ENCODE data around the gene MYOCD. TPM values are rescaled to one million over a fixed set of nuclear protein-coding genes. Genes with fewer than 3 reads are reported as not detected.
A peak's percentile ranks its signal among the peaks of the same experiment; 100 is the strongest.

The MYOCD gene
- 0.73 to 12.9 TPM (median 11.9 TPM) in 3 replicates for total RNA-seq
- long read RNA-seq, partial matches to known transcripts: 0 of 2 reads
- long read RNA-seq, other reads (novel, unspliced or antisense): 2 of 2 reads

- H3K27me3 Mint-ChIP-seq (ENCODE audit: low read depth): no peaks in the 10 kb centered on the region
- TF ChIP-seq CTCF (IDR thresholded peaks at IDR 0.05): peak; percentile 23
- peaks cover 38% of the 10 kb centered on the region for H3K4me1 Mint-ChIP-seq (ENCODE audit: low read depth)
- H3K27ac Mint-ChIP-seq (ENCODE audit: unreplicated experiment): peak within 1 kb of the TSS; percentile 60
- no peaks in the 10 kb centered on the region for H3K36me3 Mint-ChIP-seq (ENCODE audit: low read depth)
- no peak for DNase-seq (ENCODE audit: low spot score)
- H3K4me3 Mint-ChIP-seq (ENCODE audit: unreplicated experiment): peak within 1 kb of the TSS; percentile 82
- H3K9me3 Mint-ChIP-seq (ENCODE audit: low read depth): no peaks in the 10 kb centered on the region
These were observed at the start of gene MYOCD for GRCh38 chr17:12665263-12666210. MYOCD (plus strand) TSS chr17:12665890; CDS start chr17:12666189, 299 bp downstream.

GRCh38 chr17:12616161-12616560 is 49.5 kb upstream of the MYOCD start:
- peaks cover 27% of the 10 kb centered on the region for H3K4me1 Mint-ChIP-seq (ENCODE audit: low read depth)
- H3K9me3 Mint-ChIP-seq (ENCODE audit: low read depth): no peaks in the 10 kb centered on the region
- H3K36me3 Mint-ChIP-seq (ENCODE audit: low read depth): peaks cover 4% of the 10 kb centered on the region
- no peak overlapping the region for H3K27ac Mint-ChIP-seq (ENCODE audit: unreplicated experiment)
- no peak for TF ChIP-seq CTCF (IDR thresholded peaks at IDR 0.05)
- H3K27me3 Mint-ChIP-seq (ENCODE audit: low read depth): no peaks in the 10 kb centered on the region
- H3K4me3 Mint-ChIP-seq (ENCODE audit: unreplicated experiment): no peak overlapping the region
- no peak for DNase-seq (ENCODE audit: low spot score)

GRCh38 chr17:12618557-12618956 is 47.1 kb upstream of the MYOCD start:
- Mint-ChIP-seq H3K27ac (ENCODE audit: unreplicated experiment) (no peak overlapping the region), H3K9me3 (ENCODE audit: low read depth) (no peaks in the 10 kb centered on the region), H3K27me3 (ENCODE audit: low read depth) (no peaks in the 10 kb centered on the region), H3K4me1 (ENCODE audit: low read depth) (peaks cover 29% of the 10 kb centered on the region), H3K4me3 (ENCODE audit: unreplicated experiment) (no peak overlapping the region), H3K36me3 (ENCODE audit: low read depth) (peaks cover 4% of the 10 kb centered on the region)
- no peak for DNase-seq (ENCODE audit: low spot score)
- no peak for TF ChIP-seq CTCF (IDR thresholded peaks at IDR 0.05)

GRCh38 chr17:12619459-12620199 is 46.1 kb upstream of the MYOCD start:
- Mint-ChIP-seq H3K27me3 (ENCODE audit: low read depth) (no peaks in the 10 kb centered on the region), H3K9me3 (ENCODE audit: low read depth) (no peaks in the 10 kb centered on the region), H3K4me1 (ENCODE audit: low read depth) (peaks cover 32% of the 10 kb centered on the region), H3K4me3 (ENCODE audit: unreplicated experiment) (no peak overlapping the region), H3K36me3 (ENCODE audit: low read depth) (peaks cover 4% of the 10 kb centered on the region), H3K27ac (ENCODE audit: unreplicated experiment) (peak overlapping the region; percentile 69)
- no peak for DNase-seq (ENCODE audit: low spot score)
- no peak for TF ChIP-seq CTCF (IDR thresholded peaks at IDR 0.05)

- Mint-ChIP-seq H3K36me3 (ENCODE audit: low read depth) (peaks cover 4% of the 10 kb centered on the region), H3K27ac (ENCODE audit: unreplicated experiment) (peak overlapping the region; percentile 69), H3K4me1 (ENCODE audit: low read depth) (peaks cover 32% of the 10 kb centered on the region), H3K9me3 (ENCODE audit: low read depth) (no peaks in the 10 kb centered on the region), H3K27me3 (ENCODE audit: low read depth) (no peaks in the 10 kb centered on the region), H3K4me3 (ENCODE audit: unreplicated experiment) (peak overlapping the region; percentile 6)
- TF ChIP-seq CTCF (IDR thresholded peaks at IDR 0.05): peak; percentile 32
- DNase-seq (ENCODE audit: low spot score): no peak
These were observed 45.4 kb upstream of the MYOCD start for GRCh38 chr17:12620200-12620720.

Measured in chondrocyte (in vitro differentiated cells).